ENCODE data around the gene PFKFB3. TPM values are rescaled to one million over a fixed set of nuclear protein-coding genes. Genes with fewer than 3 reads are reported as not detected.
"Not testable (repeated sequence)": the region's sequence is repeated elsewhere in the genome, so short reads cannot be mapped to it uniquely, and the experiment has no call there.

PFKFB3 gene
- total RNA-seq, 1 donor from 2014 or later: 137 TPM

DNA sequence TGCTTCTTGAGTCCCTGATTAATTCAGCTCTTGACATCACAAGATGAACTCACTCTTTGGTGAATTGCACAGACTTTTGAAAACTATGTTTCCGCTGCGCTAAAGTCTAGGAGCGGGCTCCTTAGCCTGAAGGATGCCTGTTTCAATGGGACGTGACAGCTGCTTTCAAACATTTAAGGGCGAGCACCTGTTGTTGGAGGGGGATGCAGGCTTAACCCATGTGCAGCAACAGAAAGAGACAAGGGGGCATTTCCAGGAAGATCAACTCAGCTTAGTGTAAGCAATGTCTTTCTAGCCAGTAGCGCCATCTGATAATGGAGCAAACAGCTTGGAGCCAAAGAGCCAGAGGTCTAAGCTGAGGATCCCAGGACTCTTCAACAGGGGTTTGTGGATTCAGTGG is 8.4 kb upstream of the PFKFB3 start:
- H3K4me3 Mint-ChIP-seq (ENCODE audit: unreplicated experiment): no peak overlapping the region
- peaks cover 6% of the 10 kb centered on the region for H3K36me3 Mint-ChIP-seq (ENCODE audit: unreplicated experiment)
- H3K27ac Mint-ChIP-seq (ENCODE audit: unreplicated experiment): no peak overlapping the region
- H3K27me3 Mint-ChIP-seq (ENCODE audit: unreplicated experiment): peaks cover 1% of the 10 kb centered on the region
- no peak for DNase-seq
- H3K9me3 Mint-ChIP-seq (ENCODE audit: unreplicated experiment): peaks cover 4% of the 10 kb centered on the region
- TF ChIP-seq, protein P1, sequence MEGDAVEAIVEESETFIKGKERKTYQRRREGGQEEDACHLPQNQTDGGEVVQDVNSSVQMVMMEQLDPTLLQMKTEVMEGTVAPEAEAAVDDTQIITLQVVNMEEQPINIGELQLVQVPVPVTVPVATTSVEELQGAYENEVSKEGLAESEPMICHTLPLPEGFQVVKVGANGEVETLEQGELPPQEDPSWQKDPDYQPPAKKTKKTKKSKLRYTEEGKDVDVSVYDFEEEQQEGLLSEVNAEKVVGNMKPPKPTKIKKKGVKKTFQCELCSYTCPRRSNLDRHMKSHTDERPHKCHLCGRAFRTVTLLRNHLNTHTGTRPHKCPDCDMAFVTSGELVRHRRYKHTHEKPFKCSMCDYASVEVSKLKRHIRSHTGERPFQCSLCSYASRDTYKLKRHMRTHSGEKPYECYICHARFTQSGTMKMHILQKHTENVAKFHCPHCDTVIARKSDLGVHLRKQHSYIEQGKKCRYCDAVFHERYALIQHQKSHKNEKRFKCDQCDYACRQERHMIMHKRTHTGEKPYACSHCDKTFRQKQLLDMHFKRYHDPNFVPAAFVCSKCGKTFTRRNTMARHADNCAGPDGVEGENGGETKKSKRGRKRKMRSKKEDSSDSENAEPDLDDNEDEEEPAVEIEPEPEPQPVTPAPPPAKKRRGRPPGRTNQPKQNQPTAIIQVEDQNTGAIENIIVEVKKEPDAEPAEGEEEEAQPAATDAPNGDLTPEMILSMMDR (IDR thresholded peaks at IDR 0.05; ENCODE audit: partially characterized antibody, unreplicated experiment): no peak
- H3K4me1 Mint-ChIP-seq (ENCODE audit: low read depth, unreplicated experiment): peaks cover 36% of the 10 kb centered on the region

DNA sequence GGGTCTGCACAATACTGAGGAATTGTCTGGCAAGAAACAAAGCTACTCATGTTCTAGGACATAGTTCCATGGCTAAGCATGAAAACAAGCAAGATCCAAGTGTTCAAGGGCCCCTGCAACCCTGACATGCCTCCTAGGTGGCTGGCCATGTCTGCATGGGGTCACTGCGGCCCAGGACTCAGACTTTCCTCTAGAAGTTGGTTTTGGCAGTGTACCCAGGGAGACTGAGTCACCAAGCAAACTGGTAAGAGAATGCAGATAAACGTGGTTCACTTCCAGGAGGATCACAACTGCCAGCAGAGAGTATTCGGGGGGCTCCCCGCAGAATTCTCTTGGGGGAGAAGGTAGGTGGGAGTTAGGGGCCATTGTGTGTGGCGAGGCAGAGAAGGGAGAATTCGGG is 7.4 kb upstream of the PFKFB3 start:
- TF ChIP-seq, protein P1 (IDR thresholded peaks at IDR 0.05; ENCODE audit: partially characterized antibody, unreplicated experiment): no peak
- peaks cover 6% of the 10 kb centered on the region for H3K36me3 Mint-ChIP-seq (ENCODE audit: unreplicated experiment)
- H3K9me3 Mint-ChIP-seq (ENCODE audit: unreplicated experiment): peaks cover 4% of the 10 kb centered on the region
- H3K4me3 Mint-ChIP-seq (ENCODE audit: unreplicated experiment): no peak overlapping the region
- no peak overlapping the region for H3K27ac Mint-ChIP-seq (ENCODE audit: unreplicated experiment)
- H3K4me1 Mint-ChIP-seq (ENCODE audit: low read depth, unreplicated experiment): peaks cover 39% of the 10 kb centered on the region
- H3K27me3 Mint-ChIP-seq (ENCODE audit: unreplicated experiment): peaks cover 8% of the 10 kb centered on the region
- no peak for DNase-seq

DNA sequence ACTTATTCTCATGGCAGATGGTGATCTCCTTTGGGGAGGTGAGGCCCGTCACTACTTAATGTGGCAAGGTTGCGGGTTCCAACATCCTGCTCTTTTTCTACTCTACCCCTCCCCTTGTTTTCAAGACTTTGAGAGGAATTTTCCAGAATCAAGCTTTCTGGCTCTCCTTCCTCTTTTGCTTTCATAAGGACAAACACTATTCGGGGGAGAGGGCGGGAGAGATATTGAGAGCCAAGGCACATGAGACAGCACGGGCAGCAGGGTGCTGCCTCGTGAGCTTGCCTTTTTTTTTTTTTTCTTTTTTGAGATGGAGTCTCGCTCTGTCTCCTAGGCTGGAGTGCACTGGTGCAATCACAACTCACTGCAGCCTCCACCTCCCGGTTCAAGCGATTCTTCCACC is 6.9 kb upstream of the PFKFB3 start:
- DNase-seq: no peak
- TF ChIP-seq, protein P1 (IDR thresholded peaks at IDR 0.05; ENCODE audit: partially characterized antibody, unreplicated experiment): no peak
- Mint-ChIP-seq H3K27ac (ENCODE audit: unreplicated experiment) (no peak overlapping the region), H3K36me3 (ENCODE audit: unreplicated experiment) (peaks cover 6% of the 10 kb centered on the region), H3K9me3 (ENCODE audit: unreplicated experiment) (peaks cover 4% of the 10 kb centered on the region), H3K4me3 (ENCODE audit: unreplicated experiment) (no peak overlapping the region), H3K4me1 (ENCODE audit: low read depth, unreplicated experiment) (peaks cover 39% of the 10 kb centered on the region), H3K27me3 (ENCODE audit: unreplicated experiment) (peaks cover 8% of the 10 kb centered on the region)

DNA sequence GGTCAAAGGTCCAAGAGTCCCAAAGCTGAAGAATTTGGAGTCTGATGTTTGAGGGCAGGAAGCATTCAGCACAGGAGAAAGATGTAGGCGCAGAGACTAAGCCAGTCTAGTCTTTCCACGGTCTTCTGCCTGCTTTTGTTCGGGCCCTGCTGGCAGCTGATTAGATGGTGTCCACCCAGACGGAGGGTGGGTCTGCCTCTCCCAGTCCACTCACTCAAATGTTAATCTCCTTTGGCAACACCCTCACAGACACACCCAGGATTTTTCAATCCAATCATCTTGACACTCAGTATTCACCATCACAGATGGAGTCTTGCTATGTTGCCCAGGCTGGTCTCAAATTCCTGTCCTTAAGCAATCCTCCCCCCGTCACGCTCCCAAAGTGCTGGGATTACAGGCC is 6.2 kb upstream of the PFKFB3 start:
- H3K4me3 Mint-ChIP-seq (ENCODE audit: unreplicated experiment); DNase-seq; H3K9me3 Mint-ChIP-seq (ENCODE audit: unreplicated experiment); H3K36me3 Mint-ChIP-seq (ENCODE audit: unreplicated experiment); H3K27ac Mint-ChIP-seq (ENCODE audit: unreplicated experiment); H3K27me3 Mint-ChIP-seq (ENCODE audit: unreplicated experiment): not testable (repeated sequence)
- peaks cover 38% of the 10 kb centered on the region for H3K4me1 Mint-ChIP-seq (ENCODE audit: low read depth, unreplicated experiment)

DNA sequence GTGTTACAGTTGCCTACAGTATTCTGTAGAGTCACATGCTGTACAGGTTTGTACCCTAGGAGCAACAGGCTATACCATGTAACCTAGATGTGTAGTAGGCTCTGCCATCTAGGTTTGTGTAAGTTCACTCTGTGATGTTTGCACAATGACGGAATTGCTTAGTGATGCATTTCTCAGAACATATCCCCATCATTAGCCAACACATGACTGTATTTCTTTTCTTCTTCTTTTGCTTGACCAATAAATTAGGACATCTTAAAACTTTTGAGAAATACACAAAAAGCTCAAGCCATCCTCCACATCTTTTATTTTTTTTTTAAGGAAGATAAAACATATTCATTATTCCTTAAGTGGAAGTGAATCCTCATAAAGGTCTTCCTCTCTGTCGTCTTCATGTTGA is 5.4 kb upstream of the PFKFB3 start:
- no peak for DNase-seq
- Mint-ChIP-seq H3K27me3 (ENCODE audit: unreplicated experiment) (peaks cover 10% of the 10 kb centered on the region), H3K4me1 (ENCODE audit: low read depth, unreplicated experiment) (peaks cover 30% of the 10 kb centered on the region), H3K27ac (ENCODE audit: unreplicated experiment) (no peak overlapping the region), H3K4me3 (ENCODE audit: unreplicated experiment) (no peak overlapping the region), H3K9me3 (ENCODE audit: unreplicated experiment) (peaks cover 6% of the 10 kb centered on the region), H3K36me3 (ENCODE audit: unreplicated experiment) (peaks cover 6% of the 10 kb centered on the region)
- TF ChIP-seq, protein P1 (IDR thresholded peaks at IDR 0.05; ENCODE audit: partially characterized antibody, unreplicated experiment): no peak

DNA sequence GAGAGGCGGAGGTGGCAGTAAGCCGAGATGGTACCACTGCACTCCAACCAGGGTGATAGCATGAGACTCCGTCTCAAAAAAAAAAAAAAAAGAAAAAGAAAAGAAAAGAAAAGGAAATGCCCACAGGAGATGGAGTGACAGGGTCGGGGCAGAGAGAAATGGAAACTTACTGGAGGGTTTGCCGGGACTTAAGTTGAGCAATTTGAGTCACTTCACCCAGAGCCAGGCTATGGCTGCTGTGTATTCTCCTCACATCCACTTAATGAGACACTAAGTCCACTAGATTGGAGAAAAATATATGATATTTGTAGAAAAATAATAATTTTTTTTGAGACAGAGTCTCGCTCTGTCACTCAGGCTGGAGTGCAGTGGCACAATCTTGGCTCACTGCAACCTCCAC is 4.6 kb upstream of the PFKFB3 start:
- H3K4me3 Mint-ChIP-seq (ENCODE audit: unreplicated experiment): no peak overlapping the region
- peaks cover 25% of the 10 kb centered on the region for H3K4me1 Mint-ChIP-seq (ENCODE audit: low read depth, unreplicated experiment)
- DNase-seq: no peak
- no peak overlapping the region for H3K27ac Mint-ChIP-seq (ENCODE audit: unreplicated experiment)
- TF ChIP-seq, protein P1 (IDR thresholded peaks at IDR 0.05; ENCODE audit: partially characterized antibody, unreplicated experiment): no peak
- H3K36me3 Mint-ChIP-seq (ENCODE audit: unreplicated experiment): peaks cover 6% of the 10 kb centered on the region
- H3K27me3 Mint-ChIP-seq (ENCODE audit: unreplicated experiment): peaks cover 10% of the 10 kb centered on the region
- peaks cover 4% of the 10 kb centered on the region for H3K9me3 Mint-ChIP-seq (ENCODE audit: unreplicated experiment)
